ENCODE results near the gene DDX46.
"Not testable (repeated sequence)": the region's sequence is repeated elsewhere in the genome, so short reads cannot be mapped to it uniquely, and the experiment has no call there.

The DDX46 gene

GRCh38 chr5:134851307-134851923 lies 92.8 kb downstream of the DDX46 start:
- in situ Hi-C loops (cut with MboI; ENCODE audit: low pct_unique_long_range_greater_than_20kb, low sequenced_read_pairs, unreplicated experiment) = no loop called here
- TF ChIP-seq CTCF (IDR thresholded peaks at IDR 0.05; ENCODE audit: extremely low read depth, insufficient read depth, missing control alignments) = peak; percentile 41
- no peak for DNase-seq (ENCODE audit: low spot score)

- DNase-seq (ENCODE audit: low spot score); in situ Hi-C loops (cut with MboI; ENCODE audit: low pct_unique_long_range_greater_than_20kb, low sequenced_read_pairs, unreplicated experiment): not testable (repeated sequence)
Measured at GRCh38 chr5:134856465-134856864, 97.9 kb downstream of the DDX46 start.

GRCh38 chr5:134857401-134857800 lies 98.8 kb downstream of the DDX46 start:
- no peak for TF ChIP-seq CTCF (IDR thresholded peaks at IDR 0.05; ENCODE audit: extremely low read depth, insufficient read depth, missing control alignments)
- DNase-seq (ENCODE audit: low spot score) = no peak
- in situ Hi-C loops (cut with MboI; ENCODE audit: low pct_unique_long_range_greater_than_20kb, low sequenced_read_pairs, unreplicated experiment) = no loop called here

- in situ Hi-C loops (cut with MboI; ENCODE audit: low pct_unique_long_range_greater_than_20kb, low sequenced_read_pairs, unreplicated experiment) = no loop called here
- DNase-seq (ENCODE audit: low spot score) = no peak
- no peak for TF ChIP-seq CTCF (IDR thresholded peaks at IDR 0.05; ENCODE audit: extremely low read depth, insufficient read depth, missing control alignments)
Measured at GRCh38 chr5:134864707-134865106, 106.1 kb downstream of the DDX46 start.

GRCh38 chr5:134873494-134873893 lies 114.9 kb downstream of the DDX46 start:
- DNase-seq (ENCODE audit: low spot score) = no peak
- in situ Hi-C loops (cut with MboI; ENCODE audit: low pct_unique_long_range_greater_than_20kb, low sequenced_read_pairs, unreplicated experiment) = no loop called here
- no peak for TF ChIP-seq CTCF (IDR thresholded peaks at IDR 0.05; ENCODE audit: extremely low read depth, insufficient read depth, missing control alignments)

GRCh38 chr5:134873987-134874830 lies 115.6 kb downstream of the DDX46 start, which contains the start of gene TXNDC15:
Gene TXNDC15 (plus strand): TSS chr5:134874371. CDS start chr5:134874428, 57 bp downstream.
- TF ChIP-seq CTCF (IDR thresholded peaks at IDR 0.05; ENCODE audit: extremely low read depth, insufficient read depth, missing control alignments) = no peak
- peak; percentile 91 for DNase-seq (ENCODE audit: low spot score)
- in situ Hi-C loops (cut with MboI; ENCODE audit: low pct_unique_long_range_greater_than_20kb, low sequenced_read_pairs, unreplicated experiment) = no loop called here

Measured in GM13977 (cell line).